Fibroblast of gingiva (primary cell): Measurements from ENCODE around the gene MBNL1.
A peak's percentile ranks its signal among the peaks of the same experiment; 100 is the strongest.

ENCODE experiments used
- DNase-seq: peaks from one replicate; pipeline ENCODE4 v3.0.0-alpha.2; 2011; ENCODE audit warnings: low read depth

MBNL1 gene

DNA sequence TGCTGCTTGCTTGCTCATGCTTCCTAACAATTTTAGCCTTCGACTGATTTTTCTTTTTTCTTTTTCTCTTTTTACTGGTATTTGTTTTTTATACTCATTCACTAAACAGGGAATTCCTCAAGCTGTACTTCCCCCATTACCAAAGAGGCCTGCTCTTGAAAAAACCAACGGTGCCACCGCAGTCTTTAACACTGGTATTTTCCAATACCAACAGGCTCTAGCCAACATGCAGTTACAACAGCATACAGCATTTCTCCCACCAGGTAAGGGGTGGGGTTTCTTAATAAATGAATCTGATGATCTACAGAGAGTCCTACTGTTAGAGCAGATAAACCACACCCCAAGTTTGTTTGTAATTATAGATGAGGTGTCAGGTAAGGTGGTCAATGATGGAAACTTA is 178.8 kb downstream of the MBNL1 start:
- DNase-seq: no peak

DNA sequence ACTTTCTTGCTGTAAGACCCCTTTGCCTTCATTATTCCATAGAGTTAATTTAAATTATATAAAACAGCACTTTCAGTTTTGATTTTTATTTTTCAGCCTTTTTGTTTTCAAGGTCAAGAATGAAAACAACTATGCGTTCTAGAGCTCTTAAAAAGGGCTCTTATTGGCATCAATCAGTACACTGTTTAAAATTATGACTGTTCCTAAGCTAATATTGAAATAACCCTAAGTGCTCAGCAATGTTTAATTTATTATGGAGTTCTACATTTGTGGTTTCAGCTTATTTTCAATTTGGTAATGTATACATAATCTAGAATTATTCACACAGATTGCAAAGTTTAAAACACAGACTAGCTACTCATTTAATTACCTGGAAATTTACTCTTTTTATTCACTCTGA is 179.4 kb downstream of the MBNL1 start:
- DNase-seq: no peak

DNA sequence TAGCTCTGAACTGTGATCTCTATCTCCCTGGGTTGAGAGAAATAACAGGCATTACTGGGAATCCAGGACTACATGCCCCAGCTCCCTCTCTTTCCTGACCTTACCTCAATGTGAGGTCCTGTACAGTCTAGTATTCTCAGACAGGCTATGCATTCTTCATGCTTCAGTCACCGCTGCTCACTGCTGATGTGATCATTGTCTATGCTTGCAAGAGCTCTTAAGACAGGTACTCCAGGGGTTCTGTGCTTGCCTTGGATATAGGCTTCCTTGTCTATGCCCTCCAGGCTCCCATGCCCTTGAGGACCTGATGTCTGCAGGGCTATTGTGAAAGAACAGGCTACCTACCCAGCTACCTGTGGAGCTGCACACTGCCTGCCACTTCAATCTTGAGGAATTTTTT is 183.6 kb downstream of the MBNL1 start:
- DNase-seq: no peak

DNA sequence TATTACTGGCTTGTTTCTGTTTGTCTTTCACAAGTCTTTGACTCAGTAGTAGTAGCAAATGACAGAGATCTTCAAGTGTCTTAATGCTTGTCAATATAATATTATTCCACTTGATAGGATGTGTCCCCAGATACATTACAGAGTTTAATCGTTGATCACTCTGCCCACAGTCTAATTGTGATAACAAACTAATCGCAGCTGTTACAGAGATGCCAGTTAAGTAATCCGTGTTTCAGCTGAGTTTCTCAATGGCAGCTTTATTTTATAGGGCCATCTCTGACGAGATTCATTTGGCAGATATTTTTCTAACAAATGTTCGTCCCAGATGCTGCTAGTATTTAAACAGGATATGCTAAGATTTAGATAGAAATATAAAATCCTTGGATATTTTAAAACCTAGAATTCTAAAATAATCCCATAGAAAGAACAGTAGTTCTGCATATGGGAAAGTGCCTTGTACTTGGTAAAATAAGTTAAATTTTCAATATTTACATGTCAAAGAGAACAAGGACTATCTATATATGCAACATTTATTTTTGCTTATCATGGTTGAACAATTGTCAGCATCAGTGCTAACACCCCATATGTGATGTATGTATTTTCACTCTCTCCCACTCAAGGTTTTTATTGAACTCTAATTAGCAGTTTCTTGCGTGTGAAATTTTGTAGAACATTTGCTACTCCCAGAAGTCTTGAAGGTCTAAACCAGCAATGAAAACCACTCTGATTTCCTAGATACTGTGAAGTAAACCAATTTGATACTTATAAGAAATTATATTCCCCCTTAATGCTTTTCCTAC is 185.5 kb downstream of the MBNL1 start:
- DNase-seq: no peak

DNA sequence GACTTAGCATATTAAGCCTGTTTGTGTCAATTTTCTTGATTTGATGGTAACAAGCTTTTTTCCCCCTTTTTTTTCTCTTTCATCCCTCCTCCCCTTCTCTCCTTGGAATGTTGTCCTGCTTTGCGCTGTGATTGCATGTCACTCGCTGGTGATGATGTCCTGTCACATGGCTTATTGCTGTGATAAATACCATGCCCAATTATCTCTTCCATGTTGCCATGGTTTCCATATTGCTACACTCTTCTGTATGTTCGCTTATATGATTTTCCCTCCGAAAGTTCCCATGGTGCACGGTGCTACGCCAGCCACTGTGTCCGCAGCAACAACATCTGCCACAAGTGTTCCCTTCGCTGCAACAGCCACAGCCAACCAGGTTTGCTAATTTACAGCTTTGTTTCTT is 187.3 kb downstream of the MBNL1 start:
- no peak for DNase-seq

DNA sequence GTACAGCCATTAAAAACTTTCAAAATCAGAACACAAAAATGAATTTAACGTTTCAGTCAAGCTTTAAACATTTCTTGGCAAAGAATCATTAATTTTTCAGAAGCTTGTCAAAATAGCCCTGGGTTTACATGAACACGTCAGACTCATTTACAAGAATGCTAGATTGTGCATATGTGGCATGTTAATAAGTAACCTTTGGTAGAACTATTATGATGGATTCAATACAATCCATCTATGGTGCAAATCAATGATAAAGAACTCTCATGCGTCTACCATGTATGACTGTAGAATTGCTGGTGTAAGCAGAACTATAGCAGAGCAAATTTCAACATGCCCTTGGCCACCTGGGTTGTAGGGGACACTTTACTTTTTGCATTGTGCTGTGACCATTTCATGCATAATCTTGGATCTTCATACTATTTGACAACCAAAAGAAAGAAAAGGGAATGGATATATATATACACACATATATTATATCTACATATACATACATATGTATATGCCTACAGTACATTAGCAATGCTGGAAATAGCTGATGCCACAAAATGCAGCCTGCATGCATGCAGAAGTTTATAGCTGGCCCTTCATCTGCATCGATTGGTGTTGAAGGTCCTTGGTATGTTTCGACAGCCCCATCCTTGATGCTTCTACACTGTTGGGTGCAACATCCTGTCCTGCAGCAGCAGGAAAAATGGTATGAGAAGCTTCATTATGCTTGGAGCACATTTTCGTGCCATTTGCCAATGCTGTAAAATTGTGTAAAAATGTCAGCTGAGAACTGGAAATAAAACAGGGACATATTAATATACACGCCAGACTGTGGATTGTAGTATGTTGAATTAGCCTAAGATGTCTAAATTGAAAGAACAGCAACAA is 189.0 kb downstream of the MBNL1 start:
- DNase-seq: no peak

DNA sequence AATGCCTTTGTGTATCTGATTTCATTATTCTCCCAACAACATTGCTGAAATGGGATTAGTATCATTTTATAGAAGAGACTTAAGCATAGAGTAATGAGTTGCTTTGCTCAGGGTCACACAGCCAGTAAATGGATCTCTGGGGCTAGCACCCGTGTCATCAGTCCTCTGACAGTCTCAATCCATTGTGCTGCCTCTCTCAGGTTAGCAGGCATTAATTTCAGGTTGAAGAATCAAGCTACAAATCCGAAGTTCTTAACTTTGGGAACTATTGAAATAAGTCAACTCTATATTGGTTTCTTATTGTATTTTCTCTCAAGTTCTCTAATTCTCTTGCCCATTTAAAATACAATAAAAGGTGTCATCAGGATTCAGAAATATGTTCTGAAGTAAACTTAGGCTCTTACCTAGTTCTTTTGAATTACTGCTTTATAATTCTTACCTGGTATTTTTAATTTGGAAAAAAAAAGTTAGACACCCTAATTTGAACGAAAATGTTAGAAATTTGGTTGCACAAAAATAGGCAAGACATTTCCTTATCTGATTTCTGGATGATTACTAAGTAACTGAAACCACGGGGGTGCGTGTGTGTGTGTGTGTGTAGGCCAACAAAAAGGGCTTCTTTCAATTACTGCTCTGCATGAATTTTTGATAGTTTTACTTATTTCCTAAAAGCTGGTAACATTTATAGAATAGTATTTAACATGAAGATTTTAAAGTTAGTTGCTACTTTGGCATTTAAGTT is 189.8 kb downstream of the MBNL1 start:
- DNase-seq: no peak

DNA sequence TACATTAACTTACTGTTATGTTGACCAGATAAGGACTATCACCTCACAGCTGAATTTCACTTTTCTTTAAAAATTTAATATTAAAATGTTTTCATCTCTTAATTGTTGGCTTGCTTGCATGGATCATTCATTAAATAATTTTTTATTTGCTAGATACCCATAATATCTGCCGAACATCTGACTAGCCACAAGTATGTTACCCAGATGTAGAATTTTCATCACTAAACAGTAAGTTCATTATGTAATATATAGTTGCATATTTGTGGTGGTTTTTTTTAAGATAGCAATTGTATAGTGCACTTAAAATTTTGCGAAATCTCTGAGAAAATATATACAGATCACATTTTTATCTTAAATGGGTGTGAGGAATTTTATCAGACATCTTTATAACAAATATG is 190.4 kb downstream of the MBNL1 start:
- DNase-seq: no peak

DNA sequence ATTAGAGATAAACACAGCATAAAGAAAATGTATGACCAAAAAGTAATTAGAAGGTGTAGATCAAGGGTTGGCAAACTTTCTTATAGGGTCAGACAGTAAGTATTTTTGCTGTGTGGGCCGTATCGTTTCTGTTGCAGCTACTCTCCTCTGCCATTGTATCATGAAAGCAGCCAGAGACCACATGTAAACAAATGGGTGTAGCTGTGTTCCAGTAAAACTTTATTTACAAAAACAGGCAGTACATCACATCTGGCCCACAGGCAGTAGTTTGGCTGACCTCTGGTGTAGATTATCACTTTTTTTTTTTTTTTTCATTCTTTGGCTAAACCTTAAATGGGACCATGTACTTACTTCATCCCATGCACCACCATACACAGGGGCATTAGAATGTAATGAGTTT is 190.8 kb downstream of the MBNL1 start:
- no peak for DNase-seq

DNA sequence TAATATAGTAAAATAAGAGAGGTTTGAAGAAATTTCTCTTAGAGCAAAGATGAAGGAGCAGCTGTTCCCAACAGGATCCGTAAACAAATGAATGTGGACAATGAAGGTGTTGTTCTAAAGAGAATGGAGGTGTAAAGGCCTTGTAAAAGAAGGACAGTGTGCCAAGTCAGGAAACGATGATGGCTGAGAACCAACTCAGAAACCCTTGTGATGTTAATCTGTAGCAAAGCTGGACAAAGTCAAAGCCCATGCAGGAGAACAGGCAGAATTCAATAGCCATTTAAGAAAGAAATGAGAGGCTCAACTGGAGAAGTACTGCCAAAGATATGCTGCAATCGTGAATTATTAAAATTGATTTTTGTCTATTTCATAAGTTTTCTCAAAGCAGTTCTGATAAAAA is 192.2 kb downstream of the MBNL1 start:
- DNase-seq: no peak

DNA sequence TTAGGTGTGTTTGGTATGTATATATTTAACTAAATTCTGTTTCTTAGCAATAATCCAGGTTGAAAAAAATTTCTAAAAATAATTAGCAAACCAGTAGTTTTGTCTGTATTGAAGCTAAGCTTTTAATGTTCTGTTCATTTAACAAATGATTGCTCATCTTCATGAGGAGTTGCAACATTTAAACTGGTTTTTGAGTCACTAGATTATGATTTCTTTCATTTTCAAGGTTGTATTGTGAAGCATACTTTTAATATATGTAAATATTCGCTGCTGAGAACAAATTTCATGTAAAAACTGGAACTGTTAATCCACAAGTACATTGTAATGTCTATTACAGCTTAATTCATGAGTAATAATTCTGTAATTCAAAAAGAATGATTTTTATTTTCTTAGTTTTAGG is 192.7 kb downstream of the MBNL1 start:
- no peak for DNase-seq

DNA sequence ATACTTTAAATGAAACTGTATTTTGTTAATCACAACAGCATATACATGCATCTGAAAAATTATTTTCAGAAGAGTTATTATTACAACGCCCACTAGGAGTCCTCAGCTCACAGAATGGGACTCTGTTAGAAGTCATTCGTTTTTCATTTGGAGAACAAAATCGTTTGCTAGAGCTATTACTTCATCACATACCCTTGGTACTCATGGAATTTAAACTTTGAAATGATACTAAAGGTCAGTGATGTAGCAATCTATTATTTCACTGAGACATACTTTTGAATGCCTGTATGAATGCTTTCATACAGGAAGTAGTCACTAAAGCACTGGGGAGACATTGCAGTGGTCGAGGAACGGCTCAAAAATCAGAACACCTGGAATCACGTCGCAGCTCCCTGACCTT is 198.1 kb downstream of the MBNL1 start:
- peak; percentile 93 for DNase-seq

DNA sequence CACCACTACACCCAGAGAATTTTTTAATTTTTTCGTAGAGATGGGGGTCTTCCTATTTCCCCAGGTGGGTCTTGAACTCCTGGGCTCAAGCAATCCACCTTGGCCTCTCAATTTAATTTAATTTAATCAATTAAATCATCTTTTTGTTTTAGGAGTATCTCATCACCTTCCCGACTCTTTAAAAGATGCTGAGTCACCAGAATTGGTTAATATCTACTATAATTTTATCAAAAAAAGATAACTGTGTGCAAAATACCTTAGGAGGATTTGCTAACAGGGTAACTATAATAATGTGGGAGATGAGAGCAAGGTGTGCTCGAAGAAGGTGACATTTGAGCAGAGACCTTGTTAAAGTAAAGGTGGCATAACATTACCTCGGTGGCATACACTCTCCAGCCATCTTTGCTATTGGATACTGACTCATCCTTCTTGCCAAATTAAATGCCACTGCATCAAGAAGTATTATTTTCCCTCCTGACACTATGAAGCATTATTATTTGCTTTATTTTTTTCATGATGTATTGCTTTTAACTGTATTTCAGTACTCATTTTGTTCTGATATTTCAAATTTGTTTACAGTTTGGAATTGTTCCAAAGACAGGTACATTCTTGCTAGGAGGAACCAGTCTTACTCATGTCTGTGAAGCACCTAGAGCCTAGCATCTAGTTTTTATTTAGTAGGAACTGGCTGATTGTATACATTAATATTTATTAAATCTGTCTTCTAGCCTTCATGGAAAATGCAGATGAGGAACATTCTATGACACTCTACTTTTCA is 200.7 kb downstream of the MBNL1 start:
- no peak for DNase-seq

DNA sequence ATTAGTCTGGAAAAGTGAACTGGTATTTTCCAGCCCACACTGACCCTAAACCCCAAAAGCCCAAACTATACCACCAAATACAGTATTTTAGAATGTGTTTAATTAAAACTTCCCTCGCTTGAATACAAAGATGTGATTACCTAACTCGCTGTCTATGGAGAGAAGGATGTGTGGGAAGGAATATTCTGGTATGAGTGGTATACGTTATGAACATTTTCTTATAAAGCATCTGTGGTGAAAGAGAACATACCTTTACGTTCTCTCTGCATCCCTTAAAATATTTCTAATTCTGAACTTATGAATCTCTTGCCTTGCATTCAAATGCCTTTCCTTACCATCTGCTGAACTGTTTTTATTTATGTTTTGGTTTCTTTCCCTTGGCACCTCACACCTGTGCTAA is 201.4 kb downstream of the MBNL1 start:
- no peak for DNase-seq

DNA sequence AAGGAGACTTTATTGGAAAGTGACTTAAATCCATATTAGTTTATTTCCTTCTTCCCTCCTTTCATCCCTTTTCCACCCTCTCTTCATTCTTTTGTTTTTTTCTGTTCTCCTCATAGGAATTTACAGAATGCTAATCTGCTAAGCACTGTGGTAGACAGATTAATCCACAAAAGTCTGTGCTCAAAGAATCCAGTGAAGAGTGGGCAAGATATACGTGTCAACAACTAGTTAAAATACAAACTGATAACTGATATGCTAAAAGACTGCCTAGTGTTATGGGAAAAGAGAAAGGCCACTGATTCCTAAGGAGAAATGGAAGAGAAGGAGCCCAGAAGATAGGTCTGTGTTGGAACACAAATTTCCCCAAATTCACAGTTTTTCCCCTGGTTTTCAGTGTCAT is 202.2 kb downstream of the MBNL1 start:
- no peak for DNase-seq

DNA sequence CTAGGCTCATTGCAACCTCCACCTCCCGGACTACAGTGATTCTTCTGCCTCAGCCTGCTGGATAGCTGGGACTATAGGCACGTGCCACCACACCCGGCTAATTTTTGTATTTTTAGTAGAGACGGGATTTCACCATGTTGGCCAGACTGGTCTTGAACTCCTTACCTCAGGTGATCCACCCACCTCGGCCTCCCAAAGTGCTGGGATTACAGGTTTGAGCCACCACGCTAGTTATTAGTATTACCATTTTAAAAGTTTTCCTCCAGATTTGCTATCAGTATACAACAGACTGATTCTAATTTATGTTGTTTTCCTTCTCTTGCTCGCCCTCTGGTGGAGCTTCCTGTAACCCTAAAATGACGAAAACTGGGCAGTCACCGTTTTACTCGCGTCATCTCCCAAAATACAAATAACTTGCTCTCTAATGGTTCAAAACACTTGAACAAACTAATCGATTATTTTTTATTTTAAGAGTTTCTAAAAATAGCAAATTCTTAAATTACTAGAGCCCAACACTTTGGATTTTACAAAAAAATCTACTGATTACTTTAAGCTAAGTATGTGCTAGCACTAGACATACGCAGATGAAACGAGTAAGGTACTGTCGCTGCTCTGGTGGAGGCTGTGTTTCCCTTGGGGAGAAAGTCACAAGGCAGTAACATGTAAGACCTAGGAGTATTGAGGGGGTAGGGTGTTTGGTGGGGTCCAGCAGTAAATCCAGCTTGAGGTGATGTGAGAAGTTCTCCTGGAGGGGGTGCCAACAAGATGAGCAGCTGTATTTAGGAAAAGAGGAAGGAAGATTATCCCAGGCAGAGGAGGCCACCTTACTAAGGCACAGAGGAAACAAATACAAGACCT is 203.3 kb downstream of the MBNL1 start:
- peak; percentile 59 for DNase-seq

DNA sequence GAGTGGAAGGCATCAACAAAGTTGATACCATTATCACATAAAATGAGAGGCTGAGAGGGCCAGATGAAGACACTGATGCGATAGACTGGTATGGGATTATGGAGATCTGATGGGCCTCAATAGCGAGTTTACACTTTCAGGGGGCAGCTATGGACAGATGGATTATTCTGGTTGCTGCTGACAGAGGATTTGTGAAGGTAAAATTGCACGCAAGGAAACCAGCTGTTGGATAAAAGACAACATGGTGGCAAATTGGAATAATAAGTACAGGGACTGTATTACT is 203.9 kb downstream of the MBNL1 start:
- DNase-seq: no peak

DNA sequence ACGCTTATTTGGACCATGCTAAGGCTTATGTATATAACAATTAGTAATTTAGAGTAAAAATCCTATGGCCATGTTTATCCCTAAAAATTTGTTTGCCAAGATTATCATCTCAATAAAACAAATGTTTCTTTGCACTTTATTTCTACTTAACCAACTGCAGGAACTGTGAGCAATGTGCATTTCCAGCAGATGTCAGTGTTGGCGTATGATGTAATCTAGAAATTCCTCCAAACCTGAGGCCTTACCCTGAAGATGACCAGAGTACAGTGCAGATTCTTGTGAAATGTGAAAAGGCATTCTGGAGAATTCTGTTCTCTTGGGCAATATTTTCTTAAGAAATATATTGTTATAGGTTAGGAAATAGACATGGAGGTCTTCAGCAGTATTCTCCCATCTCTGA is 205.9 kb downstream of the MBNL1 start:
- DNase-seq: peak; percentile 89

DNA sequence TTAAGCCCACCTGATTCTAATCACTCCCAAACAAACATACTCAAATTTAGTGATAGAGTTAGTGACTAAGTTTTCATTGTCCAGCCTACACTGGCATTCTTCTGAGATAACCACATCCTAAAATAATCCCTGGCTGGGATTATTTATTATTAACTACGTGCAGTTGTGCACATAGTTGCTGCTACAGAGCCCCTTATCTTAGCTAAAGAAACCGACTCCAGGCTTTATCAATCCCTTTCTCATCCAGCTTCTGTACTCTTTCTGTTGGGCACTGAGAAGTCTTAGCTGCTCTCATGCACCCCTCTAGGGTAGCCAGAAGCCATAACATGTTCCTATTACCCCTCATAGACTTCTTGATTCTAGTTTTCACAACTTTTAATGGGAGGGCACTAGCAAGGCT is 208.7 kb downstream of the MBNL1 start:
- DNase-seq: no peak

DNA sequence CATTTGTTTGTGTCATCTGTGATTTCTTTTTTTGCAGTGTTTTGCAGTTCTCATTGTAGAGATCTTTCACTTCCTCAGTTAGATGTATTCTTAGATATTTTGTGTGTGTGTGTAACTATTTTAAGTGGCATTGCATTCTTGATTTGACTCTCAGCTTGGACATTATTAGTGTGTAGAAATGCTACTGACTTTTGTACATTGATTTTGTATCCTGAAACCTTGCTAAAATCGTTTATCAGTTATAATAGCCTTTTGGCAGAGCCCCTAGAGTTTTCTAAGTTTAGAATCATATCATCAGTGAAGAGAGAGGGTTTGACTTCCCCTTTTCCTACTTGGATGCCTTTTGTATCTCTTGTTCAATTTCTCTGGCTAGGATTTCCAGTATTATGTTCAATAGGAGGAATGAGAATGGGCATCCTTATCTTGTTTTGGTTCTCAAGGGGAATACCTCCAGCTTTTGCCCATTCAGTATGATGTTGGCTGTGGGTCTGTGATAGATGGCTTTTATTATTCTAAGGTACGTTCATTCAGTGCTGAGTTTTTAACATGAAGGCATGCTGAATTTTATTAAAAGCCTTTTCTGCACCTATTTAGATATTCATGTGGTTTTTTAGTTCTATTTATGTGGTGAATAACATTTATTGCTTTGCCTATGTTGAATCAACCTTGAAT is 211.7 kb downstream of the MBNL1 start:
- no peak for DNase-seq

DNA sequence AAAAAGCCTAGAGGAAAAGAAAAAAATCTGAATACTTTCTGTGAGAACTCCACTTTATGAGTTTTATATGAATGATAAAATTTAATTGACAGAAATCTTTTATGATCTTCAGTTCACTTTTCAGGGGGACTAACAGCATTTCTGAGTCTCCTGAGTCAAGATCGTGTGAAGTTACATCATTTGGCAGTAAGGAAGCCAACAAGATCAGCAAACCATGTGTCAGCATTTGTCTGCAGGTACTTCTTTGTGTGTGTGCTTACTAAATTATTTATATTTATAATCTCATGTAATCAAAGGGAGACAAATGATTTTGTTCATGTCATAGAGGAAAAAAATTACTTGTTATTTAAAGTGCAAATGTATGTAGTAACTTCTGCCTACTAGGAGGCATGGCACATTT is 217.6 kb downstream of the MBNL1 start:
- DNase-seq: no peak
